Measurements from ENCODE around the gene WNT2B. TPM values are rescaled to one million over a fixed set of nuclear protein-coding genes. Genes with fewer than 3 reads are reported as not detected.

WNT2B gene
- total and polyA plus RNA-seq, 10 of the 15 experiments (the other 5 are each of a cell fraction or from before 2014, with no cell fraction given): 0.02 to 1.1 (median 0.14) TPM

- TF ChIP-seq GATAD2B (conservative IDR thresholded peaks at IDR 0.05; ENCODE audit: low read depth) (no peak), RUNX3 (IDR thresholded peaks at IDR 0.05; ENCODE audit: low read length) (no peak), STAT1 (conservative IDR thresholded peaks at IDR 0.05) (no peak)
Measured at GRCh38 chr1:112516141-112516540, 7.4 kb downstream of the WNT2B start (continued).

- RAD21 ChIA-PET (ENCODE audit: unreplicated experiment): no interaction called here
Measured at GRCh38 chr1:112517231-112517630, 8.5 kb downstream of the WNT2B start.

GRCh38 chr1:112517646-112518045, 8.9 kb downstream of the WNT2B start:
- H3K4me2 ChIP-seq (ENCODE audit: control insufficient read depth, insufficient read depth): no peak overlapping the region
- POLR2A ChIA-PET: no interaction called here
- in situ Hi-C loops (cut with MboI) (no loop called here), intact Hi-C loops (cut with micrococcal nuclease; ENCODE audit: unreplicated experiment) (no loop called here)
- H3K79me2 ChIP-seq (ENCODE audit: control insufficient read depth, insufficient read depth, low read length): no peaks in the 10 kb centered on the region
- H4K20me1 ChIP-seq (ENCODE audit: control insufficient read depth, insufficient read depth): no peaks in the 10 kb centered on the region
- no peaks in the 10 kb centered on the region for H3K36me3 ChIP-seq (ENCODE audit: control insufficient read depth in 2 of 2, insufficient read depth in 2 of 2, low read length in 1 of 2)
- H3K9me3 ChIP-seq (replicated peaks; ENCODE audit: control insufficient read depth, insufficient read depth, low read length): no peaks in the 10 kb centered on the region
- BruUV-seq (replicated peaks): no TSS peak
- ATAC-seq (no peak), DNase-seq (ENCODE audit: low read depth, low spot score) (no peak), FAIRE-seq (no peak)
- RAD21 ChIA-PET (ENCODE audit: unreplicated experiment): no interaction called here
- no peaks in the 10 kb centered on the region for H3K27me3 ChIP-seq (replicated peaks in 1 of 2; ENCODE audit: control insufficient read depth in 2 of 2, insufficient read depth in 2 of 2, low read length in 1 of 2)
- H3K27ac ChIP-seq (ENCODE audit: control insufficient read depth, insufficient read depth): no peak overlapping the region
- 88% methylated on average over 2 of the region's 2 CpGs for WGBS (ENCODE audit: insufficient coverage, insufficient replicate concordance, low lambda C conversion rate, missing lambda C conversion rate)
- no peak overlapping the region for H2AFZ ChIP-seq (ENCODE audit: control insufficient read depth, low read depth, low read length)
- H3K4me1 ChIP-seq (ENCODE audit: control insufficient read depth, insufficient read depth, low read length): no peaks in the 10 kb centered on the region; the same call in 1 of the 2 replicates
- H3K4me3 ChIP-seq: no peak overlapping the region
- no peak overlapping the region for H3K9ac ChIP-seq (ENCODE audit: control insufficient read depth, insufficient read depth, low read length)
- TF ChIP-seq RB1 (IDR thresholded peaks at IDR 0.05; ENCODE audit: borderline replicate concordance) (no peak), MYC (IDR thresholded peaks at IDR 0.05; ENCODE audit: insufficient read depth, insufficient read length, insufficient replicate concordance, low read length, severe bottlenecking) (no peak), CHD4 (IDR thresholded peaks at IDR 0.05) (no peak), CBX3 (IDR thresholded peaks at IDR 0.05; ENCODE audit: borderline replicate concordance, low read depth) (no peak), CBFB (IDR thresholded peaks at IDR 0.05; ENCODE audit: low read depth) (no peak), CHD2 (IDR thresholded peaks at IDR 0.05; ENCODE audit: borderline replicate concordance, low read depth, low read length) (no peak)
- TF ChIP-seq, protein P1, sequence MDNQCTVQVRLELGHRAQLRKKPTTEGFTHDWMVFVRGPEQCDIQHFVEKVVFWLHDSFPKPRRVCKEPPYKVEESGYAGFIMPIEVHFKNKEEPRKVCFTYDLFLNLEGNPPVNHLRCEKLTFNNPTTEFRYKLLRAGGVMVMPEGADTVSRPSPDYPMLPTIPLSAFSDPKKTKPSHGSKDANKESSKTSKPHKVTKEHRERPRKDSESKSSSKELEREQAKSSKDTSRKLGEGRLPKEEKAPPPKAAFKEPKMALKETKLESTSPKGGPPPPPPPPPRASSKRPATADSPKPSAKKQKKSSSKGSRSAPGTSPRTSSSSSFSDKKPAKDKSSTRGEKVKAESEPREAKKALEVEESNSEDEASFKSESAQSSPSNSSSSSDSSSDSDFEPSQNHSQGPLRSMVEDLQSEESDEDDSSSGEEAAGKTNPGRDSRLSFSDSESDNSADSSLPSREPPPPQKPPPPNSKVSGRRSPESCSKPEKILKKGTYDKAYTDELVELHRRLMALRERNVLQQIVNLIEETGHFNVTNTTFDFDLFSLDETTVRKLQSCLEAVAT (IDR thresholded peaks at IDR 0.05): no peak
- SMC1A ChIA-PET (ENCODE audit: uncharacterized antibody, unreplicated experiment): no interaction called here
- CTCF ChIA-PET: interaction anchor here (0.8 kb wide), 1 partner anchor 126 kb away, joined by 4 read pairs; no protein-coding TSS in a partner anchor

More at GRCh38 chr1:112517231-112517630, 8.5 kb downstream of the WNT2B start:
- intact Hi-C loops (cut with micrococcal nuclease; ENCODE audit: unreplicated experiment): no loop called here
- 98% methylated on average over 9 of the region's 9 CpGs for WGBS (ENCODE audit: insufficient coverage, insufficient replicate concordance, low lambda C conversion rate, missing lambda C conversion rate)
- Histone ChIP-seq H3K4me2 (ENCODE audit: control insufficient read depth, insufficient read depth) (no peak overlapping the region), H3K27ac (ENCODE audit: control insufficient read depth, insufficient read depth) (no peak overlapping the region), H3K27me3 (replicated peaks in 1 of 2; ENCODE audit: control insufficient read depth in 2 of 2, insufficient read depth in 2 of 2, low read length in 1 of 2) (no peaks in the 10 kb centered on the region), H3K9me3 (replicated peaks; ENCODE audit: control insufficient read depth, insufficient read depth, low read length) (no peaks in the 10 kb centered on the region), H3K4me3 (no peak overlapping the region), H3K4me1 (ENCODE audit: control insufficient read depth, insufficient read depth, low read length) (no peaks in the 10 kb centered on the region; the same call in 1 of the 2 replicates), H3K36me3 (ENCODE audit: control insufficient read depth in 2 of 2, insufficient read depth in 2 of 2, low read length in 1 of 2) (no peaks in the 10 kb centered on the region), H4K20me1 (ENCODE audit: control insufficient read depth, insufficient read depth) (no peaks in the 10 kb centered on the region), H3K79me2 (ENCODE audit: control insufficient read depth, insufficient read depth, low read length) (no peaks in the 10 kb centered on the region), H3K9ac (ENCODE audit: control insufficient read depth, insufficient read depth, low read length) (no peak overlapping the region), H2AFZ (ENCODE audit: control insufficient read depth, low read depth, low read length) (no peak overlapping the region)
- no peak for TF ChIP-seq CEBPB (IDR thresholded peaks at IDR 0.05; ENCODE audit: borderline replicate concordance in 1 of 2, low read depth in 2 of 2, low read length in 2 of 2)
- TF ChIP-seq SUZ12 (IDR thresholded peaks at IDR 0.05; ENCODE audit: unreplicated experiment): no peak
- no peak for TF ChIP-seq CBX3 (IDR thresholded peaks at IDR 0.05; ENCODE audit: borderline replicate concordance, low read depth)
- no peak for TF ChIP-seq BACH1 (IDR thresholded peaks at IDR 0.05; ENCODE audit: borderline replicate concordance)
- BruUV-seq (replicated peaks): no TSS peak
- ATAC-seq: no peak
- ChIA-PET SMC1A (ENCODE audit: uncharacterized antibody, unreplicated experiment) (interaction anchor here (0.7 kb wide), 1 partner anchor 94 kb away, joined by 3 read pairs; no protein-coding TSS in a partner anchor), POLR2A (no interaction called here), CTCF (no interaction called here)
- no peak for FAIRE-seq
- DNase-seq (ENCODE audit: low read depth, low spot score): no peak
- in situ Hi-C loops (cut with MboI): no loop called here
